Measurements from ENCODE around the gene LPCAT3.
A peak's percentile ranks its signal among the peaks of the same experiment; 100 is the strongest.

Gene LPCAT3

GRCh38 chr12:6936194-6936635 lies 82.1 kb downstream of the LPCAT3 start:
- Histone ChIP-seq H3K4me3 (ENCODE audit: low read length) (peak overlapping the region; percentile 88), H3K9me3 (ENCODE audit: control insufficient read depth, insufficient read depth, low read length) (no peaks in the 10 kb centered on the region), H3K27ac (ENCODE audit: low read depth, low read length) (no peak overlapping the region), H3K36me3 (ENCODE audit: control insufficient read depth, low read length) (peaks cover 2% of the 10 kb centered on the region), H3K4me1 (ENCODE audit: control insufficient read depth, low read length) (peaks cover 18% of the 10 kb centered on the region), H3K79me2 (ENCODE audit: control insufficient read depth, low read length) (peaks cover 14% of the 10 kb centered on the region), H3K4me2 (ENCODE audit: low read length) (peak overlapping the region; percentile 96), H3K9me2 (replicated peaks; ENCODE audit: control insufficient read depth, low read length) (no peaks in the 10 kb centered on the region), H3F3A (ENCODE audit: control insufficient read depth, insufficient read depth) (peaks cover 5% of the 10 kb centered on the region; the same call in 1 of the 2 replicates), H3K27me3 (ENCODE audit: control insufficient read depth, low read length) (no peaks in the 10 kb centered on the region), H4K20me1 (ENCODE audit: control insufficient read depth, insufficient read depth, low read depth, low read length) (no peaks in the 10 kb centered on the region)
- TF ChIP-seq EZH2phosphoT487 (IDR thresholded peaks at IDR 0.05; ENCODE audit: borderline replicate concordance, low read length) = no peak
- TF ChIP-seq CTCF (IDR thresholded peaks at IDR 0.05; ENCODE audit: low read depth, low read length, poor library complexity, severe bottlenecking) = no peak

- Histone ChIP-seq H4K20me1 (ENCODE audit: control insufficient read depth, insufficient read depth, low read depth, low read length) (no peaks in the 10 kb centered on the region), H3K27ac (ENCODE audit: low read depth, low read length) (no peak overlapping the region), H3K36me3 (ENCODE audit: control insufficient read depth, low read length) (peaks cover 2% of the 10 kb centered on the region), H3K79me2 (ENCODE audit: control insufficient read depth, low read length) (peaks cover 14% of the 10 kb centered on the region), H3K9me3 (ENCODE audit: control insufficient read depth, insufficient read depth, low read length) (no peaks in the 10 kb centered on the region), H3K27me3 (ENCODE audit: control insufficient read depth, low read length) (no peaks in the 10 kb centered on the region), H3K9me2 (replicated peaks; ENCODE audit: control insufficient read depth, low read length) (no peaks in the 10 kb centered on the region), H3K4me2 (ENCODE audit: low read length) (peak overlapping the region; percentile 96), H3K4me3 (ENCODE audit: low read length) (peak overlapping the region; percentile 88), H3K4me1 (ENCODE audit: control insufficient read depth, low read length) (peaks cover 18% of the 10 kb centered on the region), H3F3A (ENCODE audit: control insufficient read depth, insufficient read depth) (peaks cover 5% of the 10 kb centered on the region; the same call in 1 of the 2 replicates)
- TF ChIP-seq EZH2phosphoT487 (IDR thresholded peaks at IDR 0.05; ENCODE audit: borderline replicate concordance, low read length) (no peak), CTCF (IDR thresholded peaks at IDR 0.05; ENCODE audit: low read depth, low read length, poor library complexity, severe bottlenecking) (no peak)
Measured at GRCh38 chr12:6935371-6936193, 82.7 kb downstream of the LPCAT3 start.

- H3K9me2 ChIP-seq (replicated peaks; ENCODE audit: control insufficient read depth, low read length) = no peaks in the 10 kb centered on the region
- no peaks in the 10 kb centered on the region for H4K20me1 ChIP-seq (ENCODE audit: control insufficient read depth, insufficient read depth, low read depth, low read length)
- no peak overlapping the region for H3K4me2 ChIP-seq (ENCODE audit: low read length)
- H3F3A ChIP-seq (ENCODE audit: control insufficient read depth, insufficient read depth) = peaks cover 5% of the 10 kb centered on the region; the same call in 1 of the 2 replicates
- H3K79me2 ChIP-seq (ENCODE audit: control insufficient read depth, low read length) = peaks cover 14% of the 10 kb centered on the region
- H3K27ac ChIP-seq (ENCODE audit: low read depth, low read length) = no peak overlapping the region
- TF ChIP-seq EZH2phosphoT487 (IDR thresholded peaks at IDR 0.05; ENCODE audit: borderline replicate concordance, low read length) = no peak
- TF ChIP-seq CTCF (IDR thresholded peaks at IDR 0.05; ENCODE audit: low read depth, low read length, poor library complexity, severe bottlenecking) = no peak
- H3K36me3 ChIP-seq (ENCODE audit: control insufficient read depth, low read length) = peaks cover 2% of the 10 kb centered on the region
- no peak overlapping the region for H3K4me3 ChIP-seq (ENCODE audit: low read length)
- peaks cover 18% of the 10 kb centered on the region for H3K4me1 ChIP-seq (ENCODE audit: control insufficient read depth, low read length)
- H3K27me3 ChIP-seq (ENCODE audit: control insufficient read depth, low read length) = peaks cover 12% of the 10 kb centered on the region
- no peaks in the 10 kb centered on the region for H3K9me3 ChIP-seq (ENCODE audit: control insufficient read depth, insufficient read depth, low read length)
Measured at GRCh38 chr12:6934110-6934509, 84.2 kb downstream of the LPCAT3 start.

All from DOHH2 (cell line).